Stimulated activated naive B cell treated with anti-CD40 and anti-IgM and Interleukin-4, amounts not matched to agents 10 μg/mL and 1 μg/mL and 100 μg/mL, for 72 hours (primary cell): ENCODE measurements around the gene LIMS1.
"Not testable (repeated sequence)": the region's sequence is repeated elsewhere in the genome, so short reads cannot be mapped to it uniquely, and the experiment has no call there.

Source experiments
- ATAC-seq, 2 donors: fragments of 150-1000 bp; cut with Tn5 transposase; replicated peaks; 2 replicates each; pipeline ENCODE4 v1.10.0; 2021; ENCODE audit warnings: moderate library complexity in 1 of 2
- DNase-seq: peaks from one replicate; pipeline ENCODE4 v3.0.0; 2021
- H3K27ac Mint-ChIP-seq: one replicate; pipeline ENCODE4 v1.8.0; 2022; ENCODE audit warnings: mild to moderate bottlenecking, mixed read lengths
- H3K27me3 Mint-ChIP-seq, 2 donors: one replicate each; pipeline ENCODE4 v1.8.0; 2022; ENCODE audit warnings: mixed read lengths in 2 of 2
- H3K36me3 Mint-ChIP-seq, 2 donors: one replicate each; pipeline ENCODE4 v1.8.0; 2022; ENCODE audit warnings: mixed read lengths in 2 of 2, mild to moderate bottlenecking in 1 of 2
- H3K4me1 Mint-ChIP-seq, 2 donors: one replicate each; pipeline ENCODE4 v1.8.0; 2022; ENCODE audit warnings: mixed read lengths in 2 of 2, mild to moderate bottlenecking in 1 of 2
- H3K4me3 Mint-ChIP-seq, 2 donors: one replicate each; pipeline ENCODE4 v1.8.0; 2022; ENCODE audit warnings: mild to moderate bottlenecking in 2 of 2, mixed read lengths in 2 of 2, moderate library complexity in 1 of 2
- H3K9me3 Mint-ChIP-seq, 2 donors: one replicate each; pipeline ENCODE4 v1.8.0; 2022; ENCODE audit warnings: mixed read lengths in 2 of 2, mild to moderate bottlenecking in 1 of 2

Gene LIMS1

DNA sequence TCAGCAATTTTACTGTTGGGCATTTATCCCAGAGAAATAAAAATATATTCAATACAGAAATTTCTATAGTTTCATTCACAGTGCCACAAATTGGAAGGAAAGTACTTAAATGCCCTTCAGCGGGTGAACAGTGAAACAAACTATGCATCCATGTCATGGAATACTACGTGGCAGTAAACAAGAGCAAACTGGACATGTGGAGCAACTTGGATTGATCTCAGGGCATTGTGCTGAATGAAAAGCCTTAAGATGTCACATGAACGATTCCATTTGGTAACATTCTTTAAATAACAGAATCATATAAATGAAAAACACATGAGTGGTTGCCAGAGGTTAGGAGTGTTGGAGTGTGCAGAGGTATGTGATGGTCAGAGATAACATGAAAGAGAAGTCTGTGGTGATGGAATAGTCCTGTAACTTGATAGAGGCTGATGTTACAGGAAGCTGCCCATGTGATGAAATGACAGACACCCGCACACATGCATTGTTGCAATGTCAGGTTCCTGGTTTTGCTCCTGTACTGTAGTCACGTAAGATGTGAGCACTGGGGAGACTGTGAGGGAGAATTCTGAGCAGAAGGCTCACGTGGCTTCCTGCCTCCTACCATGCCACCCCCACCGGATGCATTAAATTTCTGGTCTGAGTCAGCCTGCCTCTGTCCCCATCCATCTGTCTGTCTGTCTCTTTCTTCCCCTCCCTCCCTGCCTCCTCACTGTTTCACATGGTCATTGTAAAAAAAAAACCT lies 118.1 kb downstream of the LIMS1 start:
- Mint-ChIP-seq H3K4me3 (peak overlapping the region; percentile 30 to 31), H3K27ac (peak overlapping the region; percentile 81), H3K4me1 (peaks cover 17 to 30% of the 10 kb centered on the region in 2 donors)
- not testable (repeated sequence) for H3K36me3 Mint-ChIP-seq, H3K27me3 Mint-ChIP-seq, H3K9me3 Mint-ChIP-seq
- ATAC-seq (peak; percentile 94 to 96), DNase-seq (peak; percentile 53)

DNA sequence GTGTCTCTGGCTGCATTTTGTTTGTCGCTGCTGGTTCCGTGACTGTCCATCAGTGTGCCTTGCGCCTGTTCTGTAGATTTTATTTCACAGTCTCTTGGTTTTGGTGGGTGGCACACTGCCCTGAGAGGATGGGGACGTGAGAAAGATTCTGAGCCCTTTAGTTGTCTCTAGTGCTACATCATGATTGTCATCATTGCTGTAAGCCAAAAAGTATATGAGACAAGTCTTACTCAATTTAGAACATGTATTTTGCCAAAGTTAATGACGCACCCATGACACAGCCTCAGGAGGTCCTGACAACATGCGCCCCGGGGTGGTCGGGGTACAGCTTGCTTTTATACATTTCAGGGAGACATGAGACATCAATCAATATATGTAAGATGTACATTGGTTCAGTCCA lies 119.2 kb downstream of the LIMS1 start:
- DNase-seq, ATAC-seq, H3K36me3 Mint-ChIP-seq, H3K9me3 Mint-ChIP-seq, H3K27me3 Mint-ChIP-seq, H3K27ac Mint-ChIP-seq, H3K4me3 Mint-ChIP-seq: not testable (repeated sequence)
- H3K4me1 Mint-ChIP-seq = peaks cover 18 to 30% of the 10 kb centered on the region in 2 donors

DNA sequence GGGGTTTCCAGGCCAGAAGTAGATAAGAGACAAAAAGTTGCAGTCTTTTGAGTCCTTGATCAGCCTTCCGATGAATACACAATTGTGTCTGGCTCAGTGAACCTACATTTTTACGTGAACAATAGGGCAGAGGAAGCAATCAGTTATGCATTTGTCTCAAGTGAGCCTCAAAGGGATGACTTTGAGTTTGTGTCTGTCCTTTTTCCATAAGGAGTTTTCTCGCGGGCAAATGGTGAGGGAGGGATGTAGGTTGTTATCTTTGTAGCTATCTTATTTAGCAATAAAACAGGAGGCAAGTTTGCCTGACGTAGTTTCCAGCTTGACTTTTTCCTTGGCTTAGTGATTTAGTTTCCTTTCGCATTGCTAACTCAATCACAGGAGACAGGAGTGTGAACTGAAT lies 119.6 kb downstream of the LIMS1 start:
- ATAC-seq, H3K9me3 Mint-ChIP-seq, H3K27me3 Mint-ChIP-seq, DNase-seq, H3K36me3 Mint-ChIP-seq: not testable (repeated sequence)
- peak overlapping the region in 1 of 2 donors; percentile 36 for H3K4me3 Mint-ChIP-seq
- H3K27ac Mint-ChIP-seq = peak overlapping the region; percentile 93
- H3K4me1 Mint-ChIP-seq = peaks cover 15 to 27% of the 10 kb centered on the region in 2 donors

DNA sequence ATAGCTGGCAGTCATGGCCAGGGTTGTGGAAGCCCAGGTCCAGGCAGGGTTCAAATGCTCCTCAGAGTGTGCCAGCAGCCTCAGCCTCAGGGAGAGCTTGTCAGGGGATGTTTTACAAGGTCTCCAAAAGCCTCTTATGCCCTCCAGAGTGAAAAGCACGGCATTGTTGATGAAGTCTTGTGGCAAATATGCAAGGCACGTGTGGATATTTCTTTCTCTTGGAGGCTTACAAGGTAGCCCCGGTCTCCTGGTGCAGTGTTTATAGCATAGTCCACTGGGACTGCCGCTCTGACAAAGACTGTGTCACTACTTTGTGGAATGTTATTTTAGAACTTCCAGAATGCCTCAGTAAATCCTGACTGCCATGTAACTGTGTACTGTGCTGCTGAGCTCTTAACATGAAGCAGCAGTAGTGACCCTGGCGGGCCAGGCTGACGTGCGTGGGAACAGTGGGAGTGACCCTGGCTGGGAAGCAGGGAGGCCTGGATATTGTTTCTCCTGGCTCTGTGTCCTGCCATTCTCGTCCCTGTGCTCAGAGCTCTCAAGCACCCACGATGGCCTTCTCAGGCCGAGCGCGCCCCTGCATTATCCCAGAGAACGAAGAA lies 120.4 kb downstream of the LIMS1 start:
- H3K36me3 Mint-ChIP-seq = not testable (repeated sequence)

DNA sequence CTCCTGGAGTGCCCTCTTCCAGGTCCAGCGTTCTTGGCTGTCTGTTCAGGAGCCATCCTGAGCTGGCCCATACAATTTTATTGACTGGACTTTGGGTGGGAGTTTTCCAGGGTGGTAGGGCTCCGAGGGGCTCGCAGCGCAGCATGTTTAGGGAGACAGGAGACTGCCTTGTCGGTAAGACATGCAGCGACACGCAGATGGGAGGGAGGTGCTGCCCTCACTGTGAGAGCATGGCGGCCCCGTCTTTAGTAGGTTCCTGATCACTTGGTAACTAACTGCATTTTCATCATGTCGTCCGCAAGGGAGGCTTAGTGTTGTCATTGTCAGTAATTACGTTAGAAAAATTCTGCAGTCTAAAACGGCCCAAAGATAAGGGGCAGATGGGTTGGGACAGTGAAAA lies 121.0 kb downstream of the LIMS1 start:
- not testable (repeated sequence) for H3K27me3 Mint-ChIP-seq, H3K27ac Mint-ChIP-seq, H3K9me3 Mint-ChIP-seq, DNase-seq, H3K4me3 Mint-ChIP-seq, ATAC-seq, H3K36me3 Mint-ChIP-seq
- H3K4me1 Mint-ChIP-seq = peaks cover 18 to 23% of the 10 kb centered on the region in 2 donors

More for the DNA sequence above, 120.4 kb downstream of the LIMS1 start:
- peaks cover 15 to 19% of the 10 kb centered on the region in 2 donors for H3K4me1 Mint-ChIP-seq
- H3K27me3 Mint-ChIP-seq, DNase-seq, ATAC-seq, H3K9me3 Mint-ChIP-seq, H3K27ac Mint-ChIP-seq, H3K4me3 Mint-ChIP-seq: not testable (repeated sequence)

DNA sequence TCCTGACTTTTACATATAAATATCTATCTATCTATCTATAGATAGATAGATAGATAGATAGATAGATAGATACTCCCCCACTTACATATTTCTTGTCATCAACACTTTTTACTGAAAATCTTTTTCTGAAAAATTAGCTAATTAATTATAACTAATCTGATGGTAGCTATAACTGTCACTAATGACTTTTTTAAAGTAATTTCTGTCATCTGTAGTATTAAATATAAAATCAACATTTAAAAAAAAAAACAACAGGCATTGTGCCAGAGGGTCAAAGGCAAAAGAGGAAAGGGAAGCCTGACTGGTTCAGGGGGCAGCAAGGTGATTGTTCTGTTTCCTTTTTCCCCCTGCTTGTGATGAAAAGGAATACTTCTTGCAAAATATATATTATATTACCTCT lies 122.0 kb downstream of the LIMS1 start:
- H3K36me3 Mint-ChIP-seq, DNase-seq, H3K4me3 Mint-ChIP-seq, H3K9me3 Mint-ChIP-seq, H3K27me3 Mint-ChIP-seq, ATAC-seq, H3K27ac Mint-ChIP-seq: not testable (repeated sequence)
- H3K4me1 Mint-ChIP-seq = peaks cover 16 to 27% of the 10 kb centered on the region in 2 donors

DNA sequence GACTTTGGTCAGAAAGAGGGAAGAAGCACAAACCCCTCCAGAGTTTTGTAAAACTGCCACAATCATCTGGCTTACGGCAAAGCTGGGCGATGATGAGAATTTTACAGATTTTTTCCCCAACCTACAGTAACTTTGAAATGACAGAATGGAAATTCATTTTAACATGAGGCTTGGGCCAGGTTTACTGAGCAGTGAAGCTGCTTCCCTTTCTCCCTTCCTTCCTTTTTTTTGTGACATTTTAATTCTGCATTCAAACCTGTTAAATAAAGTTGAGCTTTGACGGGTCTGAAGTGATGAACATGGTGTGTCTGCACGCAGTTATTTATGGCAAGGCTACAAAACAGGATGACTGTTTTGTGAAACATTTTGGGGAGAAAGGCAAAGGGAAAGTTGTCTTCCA lies 123.2 kb downstream of the LIMS1 start:
- not testable (repeated sequence) for H3K27me3 Mint-ChIP-seq, DNase-seq, H3K4me3 Mint-ChIP-seq, H3K9me3 Mint-ChIP-seq, H3K36me3 Mint-ChIP-seq
- Mint-ChIP-seq H3K4me1 (peaks cover 20 to 35% of the 10 kb centered on the region in 2 donors), H3K27ac (peak overlapping the region; percentile 59)
- peak; percentile 24 to 40 for ATAC-seq

DNA sequence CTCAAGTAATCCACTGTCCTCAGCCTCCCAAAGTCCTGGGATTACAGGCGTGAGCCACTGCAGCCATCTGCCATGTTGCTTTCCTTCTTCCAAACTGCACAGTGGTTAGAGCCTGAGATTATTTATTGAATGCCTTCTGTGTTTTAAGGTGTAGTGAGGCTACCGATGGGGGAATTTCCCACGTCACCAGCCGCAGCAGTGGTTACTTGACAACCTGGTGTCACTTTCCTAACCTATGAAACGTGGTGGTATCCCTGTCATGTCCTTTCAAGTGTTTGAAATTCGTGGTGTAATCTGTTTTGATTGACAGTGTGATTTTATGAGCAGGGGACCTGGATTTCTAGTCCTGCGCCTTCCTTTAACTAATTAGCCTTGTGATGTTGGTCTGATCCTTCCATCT lies 124.3 kb downstream of the LIMS1 start:
- not testable (repeated sequence) for H3K4me3 Mint-ChIP-seq, ATAC-seq, H3K9me3 Mint-ChIP-seq, H3K27me3 Mint-ChIP-seq, H3K36me3 Mint-ChIP-seq, DNase-seq, H3K27ac Mint-ChIP-seq
- peaks cover 23 to 39% of the 10 kb centered on the region in 2 donors for H3K4me1 Mint-ChIP-seq

DNA sequence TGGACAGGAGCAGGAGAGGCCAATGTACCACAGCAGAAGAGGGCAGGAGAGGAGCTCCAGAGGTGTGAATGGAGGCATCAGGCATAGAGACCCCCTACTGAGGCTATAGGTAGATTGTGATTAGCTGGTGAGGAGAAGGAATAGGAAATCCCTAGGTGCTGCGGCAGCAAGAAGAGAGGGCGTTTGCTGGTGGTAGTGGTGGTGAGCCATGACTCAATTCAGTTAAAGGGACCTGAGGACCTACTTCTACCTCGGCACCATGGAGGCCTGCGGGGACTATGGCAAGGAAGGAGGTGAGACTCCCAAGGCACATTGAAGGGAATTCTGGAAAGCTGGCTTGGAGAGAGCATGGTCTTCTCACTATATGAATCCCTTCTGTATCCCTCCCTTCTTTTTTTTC lies 127.2 kb downstream of the LIMS1 start:
- not testable (repeated sequence) for DNase-seq, H3K27me3 Mint-ChIP-seq, ATAC-seq, H3K9me3 Mint-ChIP-seq
- Mint-ChIP-seq H3K4me1 (peaks cover 21 to 34% of the 10 kb centered on the region in 2 donors), H3K4me3 (peak overlapping the region in 1 of 2 donors; percentile 16), H3K36me3 (peaks cover 10 to 12% of the 10 kb centered on the region in 2 donors), H3K27ac (peak overlapping the region; percentile 61)

DNA sequence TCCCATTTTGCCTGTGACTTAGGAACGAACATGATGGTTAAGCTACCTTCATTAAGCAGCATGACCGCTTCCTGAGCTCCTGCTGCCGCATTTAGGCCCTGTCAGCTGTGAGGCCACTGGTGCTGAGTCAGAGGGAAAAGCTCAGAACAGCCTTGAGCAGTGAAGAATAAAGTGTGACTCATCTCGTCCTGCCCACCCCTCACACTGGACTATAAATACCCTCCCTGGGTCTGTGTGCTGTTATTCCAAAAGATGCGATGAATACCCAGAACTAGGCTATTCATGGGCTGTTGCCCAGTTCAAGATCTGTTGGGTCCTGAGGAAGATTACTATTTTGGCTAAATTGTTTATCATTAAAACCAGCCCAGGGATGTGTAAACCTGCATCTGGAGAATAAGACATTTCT lies 127.9 kb downstream of the LIMS1 start:
- peak; percentile 83 to 89 for ATAC-seq
- H3K4me1 Mint-ChIP-seq = peaks cover 20 to 34% of the 10 kb centered on the region in 2 donors
- not testable (repeated sequence) for H3K27me3 Mint-ChIP-seq, H3K9me3 Mint-ChIP-seq, DNase-seq
- H3K4me3 Mint-ChIP-seq = peak overlapping the region; percentile 17 to 20
- H3K27ac Mint-ChIP-seq = peak overlapping the region; percentile 51
- H3K36me3 Mint-ChIP-seq = peaks cover 10 to 12% of the 10 kb centered on the region in 2 donors

DNA sequence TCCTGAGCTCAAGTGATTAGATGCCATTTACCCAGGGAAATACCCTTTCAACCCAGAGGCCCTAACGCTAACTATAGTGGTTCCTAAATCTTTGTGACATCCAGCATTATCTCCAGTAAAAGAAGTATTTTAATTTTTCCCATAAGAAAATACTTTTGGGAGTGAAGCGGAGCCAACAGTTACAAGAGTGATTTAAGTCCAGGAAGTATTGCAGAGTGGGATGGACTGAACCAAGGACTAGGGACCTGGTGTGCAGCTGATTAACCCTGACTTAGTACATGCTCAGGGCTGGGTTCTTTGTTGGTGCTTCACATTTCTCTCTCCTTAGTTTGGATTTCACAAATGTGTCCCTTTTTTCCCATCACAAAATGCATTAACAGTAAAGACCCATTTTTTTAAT lies 129.1 kb downstream of the LIMS1 start:
- not testable (repeated sequence) for H3K9me3 Mint-ChIP-seq, H3K27me3 Mint-ChIP-seq, H3K27ac Mint-ChIP-seq, DNase-seq, H3K4me3 Mint-ChIP-seq, ATAC-seq
- Mint-ChIP-seq H3K4me1 (peaks cover 17 to 34% of the 10 kb centered on the region in 2 donors), H3K36me3 (peaks cover 10 to 12% of the 10 kb centered on the region in 2 donors)

DNA sequence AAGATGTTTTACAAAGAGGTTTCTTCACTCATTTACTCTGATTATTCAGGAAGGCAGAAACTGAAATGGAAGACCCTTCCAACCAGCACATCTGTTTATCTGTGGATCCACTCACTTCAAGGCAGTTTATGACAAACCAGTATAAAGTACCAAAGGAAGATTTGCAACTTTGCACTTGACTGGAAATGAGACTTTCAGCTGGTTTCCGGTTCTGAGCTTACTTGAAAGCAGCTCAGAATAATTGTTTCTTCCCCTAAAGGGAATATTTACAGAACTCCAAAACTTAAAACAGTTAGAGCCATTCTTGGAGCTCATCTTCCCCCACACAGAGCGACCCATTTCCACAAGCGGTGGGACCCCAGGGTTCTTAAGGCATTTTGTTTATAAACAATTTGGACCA lies 129.8 kb downstream of the LIMS1 start:
- H3K27me3 Mint-ChIP-seq, ATAC-seq, DNase-seq, H3K9me3 Mint-ChIP-seq, H3K4me3 Mint-ChIP-seq: not testable (repeated sequence)
- peaks cover 10 to 12% of the 10 kb centered on the region in 2 donors for H3K36me3 Mint-ChIP-seq
- peak overlapping the region; percentile 42 for H3K27ac Mint-ChIP-seq
- peaks cover 17 to 34% of the 10 kb centered on the region in 2 donors for H3K4me1 Mint-ChIP-seq

DNA sequence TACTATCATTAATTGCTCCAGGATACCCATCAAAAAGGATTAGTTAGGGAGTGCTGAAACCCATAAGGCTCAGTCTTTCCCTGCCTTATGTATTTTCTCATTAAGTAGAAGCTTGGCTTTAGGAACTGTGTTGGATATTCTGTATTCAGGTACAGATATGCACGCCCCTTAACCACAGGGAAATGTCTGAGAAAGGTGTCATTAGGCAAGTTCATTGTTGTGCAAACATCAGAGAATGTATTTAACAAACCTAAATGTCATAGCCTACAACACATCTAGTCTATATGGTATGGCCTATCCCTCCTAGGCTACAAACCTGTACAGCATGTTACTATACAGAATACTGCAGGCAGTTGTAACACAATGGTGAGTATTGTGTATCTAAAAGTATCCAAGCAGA lies 130.7 kb downstream of the LIMS1 start:
- H3K27me3 Mint-ChIP-seq, H3K9me3 Mint-ChIP-seq: not testable (repeated sequence)
- peaks cover 16 to 33% of the 10 kb centered on the region in 2 donors for H3K4me1 Mint-ChIP-seq

DNA sequence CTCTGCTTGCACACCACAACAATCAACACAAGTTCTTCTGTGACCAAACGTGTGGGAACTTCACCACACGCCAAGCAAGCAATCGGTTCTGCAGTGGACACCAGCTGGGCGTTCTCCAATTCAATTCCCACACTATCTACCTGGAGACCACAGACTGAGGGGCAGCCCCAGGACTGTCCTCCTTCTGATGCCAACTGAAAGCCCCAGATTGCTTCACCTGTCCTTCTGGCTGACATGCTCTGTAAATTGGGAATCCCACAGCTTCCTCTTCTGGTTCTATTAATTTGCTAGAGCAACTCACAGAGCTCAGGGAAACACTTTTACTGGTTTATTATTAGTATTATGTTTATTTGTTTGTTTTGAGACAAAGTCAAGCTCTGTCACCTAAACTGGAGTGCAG lies 131.7 kb downstream of the LIMS1 start:
- H3K9me3 Mint-ChIP-seq, H3K27me3 Mint-ChIP-seq, H3K27ac Mint-ChIP-seq, H3K36me3 Mint-ChIP-seq, H3K4me3 Mint-ChIP-seq, ATAC-seq, DNase-seq: not testable (repeated sequence)
- H3K4me1 Mint-ChIP-seq = peaks cover 14 to 28% of the 10 kb centered on the region in 2 donors

More for the DNA sequence above, 130.7 kb downstream of the LIMS1 start:
- not testable (repeated sequence) for DNase-seq, H3K27ac Mint-ChIP-seq, ATAC-seq, H3K4me3 Mint-ChIP-seq
- peaks cover 9 to 10% of the 10 kb centered on the region in 2 donors for H3K36me3 Mint-ChIP-seq

DNA sequence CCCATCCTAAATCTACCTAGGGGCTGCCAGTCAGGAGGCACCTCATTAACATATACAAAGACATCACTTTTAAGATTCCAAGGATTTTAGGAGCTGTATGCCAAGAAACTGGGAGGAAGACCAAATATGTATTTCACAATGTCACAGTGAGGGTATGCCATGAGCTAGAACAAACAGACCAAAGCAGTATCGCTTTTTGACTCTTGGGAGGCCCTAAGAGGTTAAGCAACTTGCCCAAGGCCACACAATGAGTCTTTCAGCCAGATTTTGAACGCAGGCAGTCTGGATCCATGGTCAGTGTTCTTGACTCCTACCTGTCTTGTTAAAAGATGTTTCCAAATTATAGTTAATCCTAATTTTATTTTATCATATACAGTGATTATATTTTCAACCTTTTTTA lies 132.9 kb downstream of the LIMS1 start:
- H3K27me3 Mint-ChIP-seq, ATAC-seq, DNase-seq, H3K27ac Mint-ChIP-seq, H3K4me3 Mint-ChIP-seq, H3K36me3 Mint-ChIP-seq, H3K9me3 Mint-ChIP-seq: not testable (repeated sequence)
- H3K4me1 Mint-ChIP-seq = peaks cover 8 to 18% of the 10 kb centered on the region in 2 donors
